Germinal center (tissue), 1 donor: ENCODE measurements around the gene CDH4.
"Not testable (repeated sequence)": the region's sequence is repeated elsewhere in the genome, so short reads cannot be mapped to it uniquely, and the experiment has no call there.

ENCODE experiments used
- DNase-seq: peaks from one replicate; pipeline ENCODE4 v3.0.0; 2012; ENCODE audit warnings: mixed read lengths, low spot score

The CDH4 gene

GRCh38 chr20:61948056-61948455 is 696.0 kb downstream of the CDH4 start:
- DNase-seq: not testable (repeated sequence)

- no peak for DNase-seq
Observed at GRCh38 chr20:61948586-61949362, 696.7 kb downstream of the CDH4 start.

DNA sequence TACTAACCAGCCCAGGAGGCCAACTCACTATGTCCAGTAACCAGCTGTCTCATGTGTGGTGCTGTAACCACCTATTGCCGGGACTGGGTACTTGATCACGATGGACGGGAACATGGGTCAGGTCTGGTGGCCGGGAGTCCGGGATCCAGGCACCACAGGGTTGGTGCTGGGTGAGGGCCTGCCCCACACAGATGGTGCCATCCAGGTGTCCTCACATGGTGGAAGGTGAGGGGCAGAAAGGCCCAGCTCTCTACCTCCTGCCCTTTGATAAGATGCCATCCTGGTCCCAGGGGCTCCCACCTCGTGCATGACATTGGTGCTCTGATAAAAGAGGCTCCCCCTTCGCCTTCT is 697.3 kb downstream of the CDH4 start:
- DNase-seq: no peak

DNA sequence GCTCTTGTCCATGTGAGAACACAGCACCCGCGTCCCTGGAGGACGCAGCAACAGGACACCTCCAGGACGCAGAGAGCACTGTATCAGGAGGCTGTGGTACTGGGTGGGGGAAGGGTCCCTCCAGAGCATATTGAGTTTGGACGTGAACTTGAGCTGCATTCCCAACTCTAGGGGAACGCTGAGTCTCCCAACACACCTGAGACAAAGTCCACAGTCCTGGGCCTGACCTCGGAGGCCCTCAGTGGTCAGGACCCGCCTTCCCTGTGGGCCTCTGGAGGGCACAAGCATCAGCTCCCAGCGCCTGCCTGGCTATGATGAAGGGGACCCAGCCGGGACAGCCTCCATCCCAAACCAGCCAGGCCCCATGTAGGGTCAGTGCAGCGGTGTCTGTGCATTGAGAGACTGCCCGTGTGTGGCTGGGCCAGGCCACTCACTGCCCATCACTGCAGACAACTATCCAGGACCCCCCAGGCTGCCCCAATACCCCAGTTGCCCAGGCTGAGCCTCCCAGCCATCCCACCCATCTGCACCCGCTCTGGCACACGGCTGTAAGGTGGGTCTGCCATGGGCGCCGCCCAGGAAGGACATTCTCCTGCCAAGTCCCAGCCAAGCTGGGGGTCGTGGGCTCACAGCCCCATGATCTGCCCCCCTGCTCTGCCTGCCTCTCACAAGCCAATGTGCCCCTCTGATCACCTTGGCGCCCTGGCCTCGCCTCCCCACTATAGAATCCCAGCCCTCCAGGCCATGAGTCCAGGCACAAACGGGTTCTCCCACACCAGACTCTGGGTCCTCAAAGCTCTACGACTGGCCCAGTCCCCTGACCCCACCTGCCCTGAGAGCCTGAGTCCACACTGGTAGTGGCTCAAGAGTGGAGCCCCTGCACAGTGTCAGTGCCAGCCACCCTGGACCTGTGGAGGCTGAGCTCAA is 697.9 kb downstream of the CDH4 start:
- no peak for DNase-seq

DNA sequence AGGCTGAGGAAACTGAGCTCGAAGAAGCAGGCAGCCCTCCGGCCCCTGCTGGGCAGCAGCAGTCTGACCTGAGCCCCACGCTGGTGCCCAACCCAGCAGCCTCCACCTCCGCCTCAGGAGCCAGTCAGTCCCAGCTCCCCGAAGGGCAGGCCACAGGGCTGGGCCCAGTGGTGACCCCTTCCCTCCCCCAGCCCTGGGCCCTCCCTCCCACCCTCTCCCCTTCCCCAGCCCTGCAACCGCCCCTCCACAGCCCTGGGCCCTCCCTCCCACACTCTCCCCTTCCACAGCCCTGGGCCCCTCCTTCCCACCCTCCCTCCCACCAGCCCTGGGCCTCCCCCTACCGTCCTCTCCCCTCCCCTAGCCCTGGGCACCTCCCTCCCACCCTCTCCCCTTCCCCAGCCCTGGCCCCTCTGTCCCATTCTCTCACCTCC is 698.6 kb downstream of the CDH4 start:
- no peak for DNase-seq

DNA sequence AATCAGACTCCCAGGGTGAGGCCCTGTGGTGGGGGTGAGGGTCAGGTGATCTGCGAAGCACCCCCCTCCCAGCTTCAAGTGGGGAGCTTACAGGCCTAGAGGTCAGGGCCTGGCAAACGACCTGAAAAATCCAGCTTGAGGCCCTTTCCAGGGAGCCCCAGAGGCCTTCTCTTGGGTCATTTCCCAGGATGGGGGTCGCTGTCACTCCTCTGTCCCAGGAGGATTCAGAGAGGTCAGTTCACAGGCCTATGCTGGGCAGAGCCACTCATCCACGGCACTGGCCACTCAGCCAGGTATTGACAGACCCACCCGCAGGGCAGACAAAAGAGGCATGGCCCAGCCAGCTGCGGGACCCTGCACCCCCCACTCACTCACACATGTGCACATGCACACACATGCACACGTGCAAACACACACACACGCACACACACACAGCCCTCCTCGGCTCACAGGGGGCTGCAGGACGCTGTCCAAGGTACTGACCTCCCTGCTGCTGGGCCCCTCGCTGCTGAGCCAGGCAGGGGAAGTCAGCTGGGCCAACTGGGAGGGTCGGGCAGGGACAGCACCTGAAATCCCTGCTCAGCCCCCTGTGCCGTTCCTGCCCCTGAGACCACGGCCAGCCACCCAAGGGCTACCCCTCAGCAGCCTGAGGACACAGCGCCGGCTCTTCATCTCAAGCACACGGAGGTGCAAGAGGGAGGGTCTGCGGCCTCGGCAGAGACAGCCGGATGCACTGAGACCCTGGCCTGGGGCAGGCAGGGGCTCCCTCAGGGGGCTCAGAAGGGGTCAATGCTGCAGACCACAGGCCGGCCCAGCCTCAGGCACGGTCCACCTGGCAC is 699.9 kb downstream of the CDH4 start:
- no peak for DNase-seq

DNA sequence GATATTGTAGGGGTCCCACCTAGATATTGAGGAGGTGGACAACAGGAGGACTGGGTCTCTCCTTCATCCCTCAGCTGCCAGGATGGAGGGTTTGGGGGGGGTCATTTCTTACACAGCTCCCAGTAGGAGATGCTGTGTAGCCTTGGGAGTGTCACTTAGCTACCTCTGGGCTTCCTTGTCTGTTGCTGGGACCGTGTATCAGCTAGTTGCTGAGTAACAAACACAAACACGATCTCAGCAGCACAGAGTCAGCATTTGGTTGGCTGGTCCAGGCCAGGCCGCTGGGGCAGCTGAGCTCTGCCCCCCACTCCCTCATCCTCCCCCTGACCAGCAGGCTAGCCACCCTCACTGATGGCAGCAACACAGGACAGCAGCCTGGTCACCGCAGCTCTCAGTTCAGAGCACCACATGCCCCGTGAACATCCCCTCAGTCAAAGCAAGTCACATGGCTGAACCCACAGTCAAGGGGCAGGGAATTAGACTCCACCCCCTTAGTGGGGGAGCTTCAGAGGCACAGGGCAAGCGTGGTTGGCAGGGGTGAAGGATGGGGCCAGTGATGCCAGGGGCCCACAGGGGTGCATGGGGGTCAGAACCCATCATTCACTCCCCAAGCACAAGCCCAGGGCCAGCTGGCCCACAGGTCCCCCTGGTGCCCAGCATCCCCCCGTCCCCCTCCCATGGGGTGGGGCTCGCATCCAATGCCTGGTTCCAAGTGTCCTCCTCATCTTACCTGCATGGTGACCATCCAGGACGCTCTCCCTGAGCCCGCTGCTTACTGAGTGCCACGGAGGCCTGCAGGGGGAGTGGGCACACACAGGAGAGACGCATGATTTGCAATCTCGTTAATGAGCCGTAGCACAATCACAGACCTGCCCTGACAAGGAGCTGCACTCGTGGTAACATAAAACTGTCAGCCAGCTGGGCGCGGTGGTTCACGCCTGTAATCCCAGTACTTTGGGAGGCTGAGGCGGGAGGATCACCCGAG is 701.3 kb downstream of the CDH4 start:
- DNase-seq: no peak

DNA sequence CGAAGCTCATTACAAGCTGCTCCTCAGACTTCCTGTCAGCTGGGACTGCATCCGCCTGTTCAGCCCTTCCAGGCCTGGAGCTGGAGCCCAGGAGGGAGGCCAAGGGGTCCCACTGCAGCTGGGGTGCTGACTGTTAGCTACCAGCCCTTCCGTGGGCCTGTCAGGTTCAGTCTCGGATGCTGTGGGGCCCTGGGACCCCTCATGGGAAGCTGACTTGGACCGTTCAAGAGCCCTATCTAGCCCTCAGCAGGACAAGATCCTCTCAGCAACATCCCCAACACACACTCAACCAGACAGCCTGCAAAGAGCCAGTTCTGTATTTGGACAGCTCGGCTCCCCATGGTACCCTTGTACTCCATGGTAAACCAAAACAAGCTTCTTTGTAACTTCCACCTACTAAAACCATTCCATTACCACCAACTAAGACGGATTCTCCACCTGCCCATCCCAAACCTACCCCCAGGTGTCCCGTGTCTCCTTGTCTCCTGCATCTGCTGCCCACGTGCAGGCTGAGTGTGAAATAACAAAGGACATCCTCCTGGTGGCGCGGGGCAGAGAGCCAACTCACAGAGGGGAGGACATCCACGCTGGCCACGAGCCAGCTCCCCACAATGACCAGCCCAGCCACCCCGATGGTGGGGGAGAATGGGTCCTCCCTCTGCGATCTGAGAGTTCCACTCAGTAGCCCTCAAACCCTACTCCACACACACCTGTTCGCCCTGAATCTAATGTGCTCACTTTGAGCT is 702.4 kb downstream of the CDH4 start:
- no peak for DNase-seq

- DNase-seq: no peak
Observed at GRCh38 chr20:61955668-61956395, 703.8 kb downstream of the CDH4 start.

GRCh38 chr20:61956396-61957342 is 704.6 kb downstream of the CDH4 start:
- no peak for DNase-seq

- no peak for DNase-seq
Observed at GRCh38 chr20:61957961-61958715, 706.1 kb downstream of the CDH4 start.

DNA sequence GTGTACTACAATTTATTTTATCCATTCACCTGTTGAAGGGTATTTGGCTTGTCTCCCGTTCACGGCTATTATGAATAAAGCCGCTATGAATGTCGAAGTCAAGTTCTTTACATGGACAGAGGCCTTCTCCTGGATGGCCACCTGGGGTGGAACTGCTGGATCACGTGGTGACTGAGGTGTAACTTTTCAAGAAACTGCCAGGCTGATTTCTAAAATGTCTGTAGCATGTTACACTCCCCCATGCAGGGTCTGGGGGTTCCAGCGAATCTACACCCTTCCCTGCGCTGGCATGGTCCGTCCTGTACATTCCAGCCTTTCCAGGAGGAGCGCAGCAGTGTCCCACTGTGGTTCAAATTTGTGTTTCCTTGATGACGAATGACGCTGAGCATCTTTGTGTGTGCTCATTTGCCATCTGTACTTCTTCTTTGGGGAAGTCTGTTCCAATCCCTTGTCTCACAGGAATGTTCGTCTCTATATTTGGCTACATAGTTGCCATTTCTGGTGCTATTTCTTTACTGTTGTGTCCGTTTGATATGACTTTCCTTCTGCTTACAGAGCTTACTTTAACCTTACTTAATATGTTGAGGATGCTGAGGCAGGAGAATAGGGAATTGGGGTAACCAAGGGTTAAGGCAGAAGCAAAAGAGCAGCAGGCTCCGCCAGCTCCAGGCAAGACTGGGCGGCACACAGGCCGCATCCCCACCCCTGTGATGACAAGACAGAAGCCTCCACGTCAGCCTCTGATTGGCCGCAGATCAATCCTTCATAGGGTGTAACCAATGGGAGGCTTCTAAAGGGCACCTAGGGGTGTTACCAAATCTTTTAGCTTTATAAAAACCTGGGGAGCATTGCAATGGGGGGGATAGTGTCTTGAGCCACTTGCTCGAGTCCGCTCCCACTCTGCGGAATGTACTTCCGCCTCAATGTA is 707.0 kb downstream of the CDH4 start:
- no peak for DNase-seq

DNA sequence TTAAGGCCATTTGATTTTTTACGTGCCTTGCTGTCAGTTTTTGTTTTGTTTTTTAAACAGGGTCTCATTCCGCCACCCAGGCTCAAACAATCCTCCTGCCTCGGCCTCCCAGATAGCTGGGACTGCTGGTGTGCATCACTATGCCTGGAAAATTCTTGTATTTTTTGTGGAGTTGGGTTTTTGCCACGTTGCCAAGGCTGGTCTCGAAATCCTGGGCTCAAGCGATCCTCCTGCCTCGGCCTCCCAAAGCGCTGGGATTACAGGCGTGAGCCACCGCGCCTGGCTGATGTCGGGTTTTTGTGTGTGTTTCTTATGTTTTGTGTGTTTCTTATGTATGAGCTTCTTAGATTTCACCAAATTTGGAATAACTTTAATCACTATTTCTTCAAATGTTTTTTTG is 708.8 kb downstream of the CDH4 start:
- DNase-seq: no peak

GRCh38 chr20:61963149-61963548 is 711.1 kb downstream of the CDH4 start:
- DNase-seq: no peak

GRCh38 chr20:61963885-61964674 is 712.0 kb downstream of the CDH4 start:
- no peak for DNase-seq
